Colonic mucosa (tissue), 4 donors: ENCODE data around the gene MUC2. TPM values are rescaled to one million over a fixed set of nuclear protein-coding genes. Genes with fewer than 3 reads are reported as not detected.

Source experiments
- DNase-seq: peaks from one replicate; pipeline ENCODE4 v3.0.0-alpha.2; 2020
- H3K27ac ChIP-seq: fragments of 200-600 bp; one replicate; pipeline ENCODE4 v1.8.0; 2021
- H3K27me3 ChIP-seq: fragments of 200-600 bp; one replicate; pipeline ENCODE4 v1.8.0; 2021
- H3K36me3 ChIP-seq: fragments of 200-600 bp; one replicate; pipeline ENCODE4 v1.8.0; 2021
- H3K4me1 ChIP-seq: fragments of 200-600 bp; one replicate; pipeline ENCODE4 v1.8.0; 2021; ENCODE audit warnings: mild to moderate bottlenecking
- H3K4me3 ChIP-seq: fragments of 200-600 bp; one replicate; pipeline ENCODE4 v1.8.0; 2021
- H3K9ac ChIP-seq, 2 donors: one replicate each; pipeline ENCODE4 v1.7.0; 2013; ENCODE audit warnings: control low read depth in 2 of 2, low read depth in 2 of 2, low read length in 2 of 2
- H3K9me3 ChIP-seq: fragments of 200-600 bp; one replicate; pipeline ENCODE4 v1.8.0; 2021
- intact Hi-C: fragments of 100-400 bp; cut with DNase I; formaldehyde crosslinking; loops from one replicate; pipeline ENCODE4 v1.14.1; 2022
- total RNA-seq, 2 donors: library from RNA; stranded (reverse); fragmentation: NEBNext Ultra II Directional in 1 of 2; extraction: Animal tissue kit (Norgen Biotek cat#: 25700) in 1 of 2; gene quantifications; one replicate each; pipeline ENCODE4 v1.2.1, GENCODE V29; 2021
- TF ChIP-seq, protein P1 (sequence below): fragments of 200-600 bp; IDR thresholded peaks from one replicate; pipeline ENCODE4 v1.8.0; 2022; ENCODE audit warnings: antibody characterized with exemption, mild to moderate bottlenecking
- donor health status: healthy.
- donor health status: DM: no; HTN: no; CAD: no.
- donor health status: DM: no; HTN: no; CAD: no.

MUC2 gene
- total RNA-seq, 2 donors from 2014 or later = 1,230 to 1,438 TPM

- H3K27ac ChIP-seq = no peak overlapping the region
- no peaks in the 10 kb centered on the region for H3K27me3 ChIP-seq
- no peaks in the 10 kb centered on the region for H3K4me1 ChIP-seq
- no peak overlapping the region for H3K4me3 ChIP-seq
- H3K9me3 ChIP-seq = no peaks in the 10 kb centered on the region
- H3K9ac ChIP-seq = no peak overlapping the region
- intact Hi-C loops = no loop called here
- H3K36me3 ChIP-seq = no peaks in the 10 kb centered on the region
- TF ChIP-seq, protein P1, sequence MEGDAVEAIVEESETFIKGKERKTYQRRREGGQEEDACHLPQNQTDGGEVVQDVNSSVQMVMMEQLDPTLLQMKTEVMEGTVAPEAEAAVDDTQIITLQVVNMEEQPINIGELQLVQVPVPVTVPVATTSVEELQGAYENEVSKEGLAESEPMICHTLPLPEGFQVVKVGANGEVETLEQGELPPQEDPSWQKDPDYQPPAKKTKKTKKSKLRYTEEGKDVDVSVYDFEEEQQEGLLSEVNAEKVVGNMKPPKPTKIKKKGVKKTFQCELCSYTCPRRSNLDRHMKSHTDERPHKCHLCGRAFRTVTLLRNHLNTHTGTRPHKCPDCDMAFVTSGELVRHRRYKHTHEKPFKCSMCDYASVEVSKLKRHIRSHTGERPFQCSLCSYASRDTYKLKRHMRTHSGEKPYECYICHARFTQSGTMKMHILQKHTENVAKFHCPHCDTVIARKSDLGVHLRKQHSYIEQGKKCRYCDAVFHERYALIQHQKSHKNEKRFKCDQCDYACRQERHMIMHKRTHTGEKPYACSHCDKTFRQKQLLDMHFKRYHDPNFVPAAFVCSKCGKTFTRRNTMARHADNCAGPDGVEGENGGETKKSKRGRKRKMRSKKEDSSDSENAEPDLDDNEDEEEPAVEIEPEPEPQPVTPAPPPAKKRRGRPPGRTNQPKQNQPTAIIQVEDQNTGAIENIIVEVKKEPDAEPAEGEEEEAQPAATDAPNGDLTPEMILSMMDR = no peak
- no peak for DNase-seq
These were observed 10.9 kb downstream of the MUC2 start for GRCh38 chr11:1085440-1086170.

GRCh38 chr11:1086171-1087102 lies 11.8 kb downstream of the MUC2 start:
- Histone ChIP-seq H3K9me3 (no peaks in the 10 kb centered on the region), H3K4me3 (no peak overlapping the region), H3K27me3 (no peaks in the 10 kb centered on the region), H3K9ac (no peak overlapping the region), H3K36me3 (no peaks in the 10 kb centered on the region), H3K27ac (no peak overlapping the region), H3K4me1 (no peaks in the 10 kb centered on the region)
- TF ChIP-seq, protein P1 = no peak
- no peak for DNase-seq
- intact Hi-C loops = no loop called here

- Histone ChIP-seq H3K36me3 (no peaks in the 10 kb centered on the region), H3K27ac (no peak overlapping the region), H3K4me3 (no peak overlapping the region), H3K9ac (no peak overlapping the region), H3K4me1 (no peaks in the 10 kb centered on the region), H3K27me3 (no peaks in the 10 kb centered on the region), H3K9me3 (no peaks in the 10 kb centered on the region)
- DNase-seq = no peak
- intact Hi-C loops = no loop called here
- TF ChIP-seq, protein P1 = no peak
These were observed 12.7 kb downstream of the MUC2 start for GRCh38 chr11:1087279-1087960.

DNA sequence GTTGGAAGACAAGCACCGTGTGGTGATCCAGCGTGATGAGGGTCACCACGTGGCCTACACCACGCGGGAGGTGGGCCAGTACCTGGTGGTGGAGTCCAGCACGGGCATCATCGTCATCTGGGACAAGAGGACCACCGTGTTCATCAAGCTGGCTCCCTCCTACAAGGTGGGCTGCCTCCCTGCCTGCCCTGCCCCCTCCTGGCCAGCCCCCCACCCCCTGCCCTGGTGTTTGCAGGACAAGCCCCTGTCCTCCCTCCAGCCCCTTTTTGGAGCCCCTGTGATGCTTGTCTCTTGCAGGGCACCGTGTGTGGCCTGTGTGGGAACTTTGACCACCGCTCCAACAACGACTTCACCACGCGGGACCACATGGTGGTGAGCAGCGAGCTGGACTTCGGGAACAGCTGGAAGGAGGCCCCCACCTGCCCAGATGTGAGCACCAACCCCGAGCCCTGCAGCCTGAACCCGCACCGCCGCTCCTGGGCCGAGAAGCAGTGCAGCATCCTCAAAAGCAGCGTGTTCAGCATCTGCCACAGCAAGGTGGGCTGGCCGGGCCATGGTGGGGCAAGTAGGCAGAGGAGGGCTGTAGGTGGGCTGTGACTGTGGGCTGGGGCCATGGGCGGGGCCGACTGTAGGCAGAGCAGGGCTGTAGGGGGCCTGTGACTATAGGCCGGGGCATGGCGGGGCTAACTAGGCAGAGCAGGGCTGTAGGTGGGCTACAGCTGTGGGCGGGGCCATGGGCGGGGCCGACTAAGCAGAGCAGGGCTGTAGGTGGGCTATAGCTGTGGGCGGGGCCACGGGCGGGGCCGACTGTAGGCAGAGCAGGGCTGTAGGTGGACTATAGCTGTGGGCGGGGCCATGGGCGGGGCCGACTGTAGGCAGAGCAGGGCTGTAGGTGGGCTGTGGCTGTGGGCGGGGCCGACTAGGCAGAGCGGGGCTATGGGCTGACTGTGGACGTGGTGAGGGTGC lies 13.6 kb downstream of the MUC2 start:
- no peak for DNase-seq
- H3K36me3 ChIP-seq = no peaks in the 10 kb centered on the region
- no peaks in the 10 kb centered on the region for H3K27me3 ChIP-seq
- TF ChIP-seq, protein P1 = no peak
- no peaks in the 10 kb centered on the region for H3K4me1 ChIP-seq
- no peaks in the 10 kb centered on the region for H3K9me3 ChIP-seq
- H3K9ac ChIP-seq = no peak overlapping the region
- H3K27ac ChIP-seq = no peak overlapping the region
- intact Hi-C loops = no loop called here
- no peak overlapping the region for H3K4me3 ChIP-seq
